Hepatocyte (in vitro differentiated cells): ENCODE measurements around the gene MCMBP. TPM values are rescaled to one million over a fixed set of nuclear protein-coding genes. Genes with fewer than 3 reads are reported as not detected.
A peak's percentile ranks its signal among the peaks of the same experiment; 100 is the strongest.

Source experiments
- DNase-seq: peaks from one replicate; pipeline ENCODE4 v3.0.0-alpha.2; 2016; ENCODE audit warnings: low spot score
- H2AFZ ChIP-seq: fragments of 200-600 bp; sonication (generic); 2 replicates; pipeline ENCODE4 v1.6.0; 2016; ENCODE audit warnings: antibody characterized with exemption, mild to moderate bottlenecking
- H3K27ac ChIP-seq: fragments of 200-600 bp; sonication (generic); 2 replicates; pipeline ENCODE4 v1.5.1; 2016; ENCODE audit warnings: mild to moderate bottlenecking
- H3K27me3 ChIP-seq: fragments of 200-600 bp; sonication (generic); 2 replicates; pipeline ENCODE4 v1.6.1; 2016
- H3K36me3 ChIP-seq: fragments of 200-600 bp; sonication (generic); replicated peaks from 2 replicates; pipeline ENCODE4 v1.5.1; 2016; ENCODE audit warnings: low read depth; ENCODE audit not compliant: insufficient read depth
- H3K4me1 ChIP-seq: fragments of 200-600 bp; sonication (generic); 2 replicates; pipeline ENCODE4 v1.5.1; 2016; ENCODE audit warnings: mild to moderate bottlenecking, moderate library complexity; ENCODE audit not compliant: insufficient read depth
- H3K4me2 ChIP-seq: fragments of 200-600 bp; sonication (generic); 2 replicates; pipeline ENCODE4 v1.6.0; 2016
- H3K4me3 ChIP-seq: fragments of 200-600 bp; sonication (generic); 2 replicates; pipeline ENCODE4 v1.5.1; 2016; ENCODE audit warnings: mild to moderate bottlenecking
- H3K79me2 ChIP-seq: fragments of 200-600 bp; sonication (generic); 2 replicates; pipeline ENCODE4 v1.6.0; 2017; ENCODE audit warnings: mild to moderate bottlenecking
- H3K9me2 ChIP-seq: fragments of 200-600 bp; sonication (generic); replicated peaks from 2 replicates; pipeline ENCODE4 v1.6.0; 2017; ENCODE audit warnings: mild to moderate bottlenecking; ENCODE audit not compliant: insufficient read depth
- H3K9me3 ChIP-seq: fragments of 200-600 bp; sonication (generic); 2 replicates; pipeline ENCODE4 v1.5.1; 2016; ENCODE audit warnings: low read depth, mild to moderate bottlenecking
- H4K20me1 ChIP-seq: fragments of 200-600 bp; sonication (generic); 2 replicates; pipeline ENCODE4 v1.6.0; 2016; ENCODE audit warnings: mild to moderate bottlenecking; ENCODE audit not compliant: insufficient read depth, poor library complexity, severe bottlenecking
- CTCF ChIP-seq: fragments of 200-600 bp; sonication (generic); IDR thresholded peaks from 2 replicates; pipeline ENCODE4 v1.5.1; 2016; ENCODE audit warnings: antibody characterized with exemption, mild to moderate bottlenecking; ENCODE audit not compliant: poor library complexity
- EZH2 ChIP-seq: fragments of 200-600 bp; sonication (generic); IDR thresholded peaks from 2 replicates; pipeline ENCODE4 v1.6.1; 2016; ENCODE audit warnings: antibody characterized with exemption, mild to moderate bottlenecking, borderline replicate concordance
- EZH2phosphoT487 ChIP-seq: fragments of 200-600 bp; sonication (generic); IDR thresholded peaks from one replicate; pipeline ENCODE4 v1.6.1; 2018; ENCODE audit warnings: antibody characterized with exemption, mild to moderate bottlenecking, low read depth, moderate library complexity; ENCODE audit not compliant: unreplicated experiment, severe bottlenecking
- WGBS: methylation state at CpG from one replicate; pipeline ENCODE4 v1.1.6; 2016; ENCODE audit warnings: low lambda C conversion rate; ENCODE audit errors: missing lambda C conversion rate; 5-methylcytosine and 5-hydroxymethylcytosine counted together
- polyA plus RNA-seq: library from polyadenylated mRNA; unstranded; fragments of >200 nt; fragmentation: Nextera tagmentation; extraction: Ambion mirVana; gene quantifications from 2 replicates; pipeline ENCODE4 v1.2.1, GENCODE V29; 2016
- total RNA-seq: library from RNA; depleted of rRNA; stranded (reverse); fragments of >200 nt; gene quantifications from 2 replicates; pipeline ENCODE4 v1.2.3, GENCODE V29; 2014

The MCMBP gene
- total and polyA plus RNA-seq, 2 experiments from 2014 or later = 33.8 to 36.1 TPM

GRCh38 chr10:119862524-119862923 lies 10.1 kb downstream of the MCMBP start:
- no peak overlapping the region for H3K27ac ChIP-seq

GRCh38 chr10:119860866-119861607 lies 11.6 kb downstream of the MCMBP start:
- Histone ChIP-seq H3K27me3 (no peaks in the 10 kb centered on the region), H3K27ac (no peak overlapping the region), H3K4me2 (no peak overlapping the region), H2AFZ (no peak overlapping the region), H3K9me2 (no peaks in the 10 kb centered on the region), H3K9me3 (no peaks in the 10 kb centered on the region), H3K4me1 (no peaks in the 10 kb centered on the region), H3K79me2 (peaks cover 87% of the 10 kb centered on the region), H3K4me3 (no peak overlapping the region), H3K36me3 (no peaks in the 10 kb centered on the region), H4K20me1 (peaks cover 15% of the 10 kb centered on the region)
- 85% methylated on average over 7 of the region's 7 CpGs for WGBS
- no peak for TF ChIP-seq EZH2phosphoT487
- TF ChIP-seq EZH2 = no peak
- no peak for TF ChIP-seq CTCF
- no peak for DNase-seq

More at GRCh38 chr10:119862524-119862923, 10.1 kb downstream of the MCMBP start:
- Histone ChIP-seq H3K9me3 (no peaks in the 10 kb centered on the region), H3K36me3 (no peaks in the 10 kb centered on the region), H4K20me1 (peaks cover 17% of the 10 kb centered on the region), H3K27me3 (no peaks in the 10 kb centered on the region), H2AFZ (no peak overlapping the region), H3K9me2 (no peaks in the 10 kb centered on the region), H3K4me1 (no peaks in the 10 kb centered on the region), H3K79me2 (peaks cover 91% of the 10 kb centered on the region), H3K4me2 (no peak overlapping the region), H3K4me3 (no peak overlapping the region)
- TF ChIP-seq EZH2 (no peak), CTCF (no peak), EZH2phosphoT487 (no peak)
- no peak for DNase-seq
- 90% methylated on average over 1 of the region's 1 CpG for WGBS

- 76% methylated on average over 1 of the region's 1 CpG for WGBS
- Histone ChIP-seq H3K27ac (no peak overlapping the region), H3K4me2 (no peak overlapping the region), H2AFZ (no peak overlapping the region), H3K9me2 (no peaks in the 10 kb centered on the region), H3K4me3 (no peak overlapping the region), H3K9me3 (no peaks in the 10 kb centered on the region), H3K79me2 (peaks cover 73% of the 10 kb centered on the region), H3K4me1 (no peaks in the 10 kb centered on the region), H3K36me3 (no peaks in the 10 kb centered on the region), H4K20me1 (peaks cover 15% of the 10 kb centered on the region), H3K27me3 (no peaks in the 10 kb centered on the region)
- TF ChIP-seq EZH2 = no peak
- peak; percentile 66 for TF ChIP-seq CTCF
- TF ChIP-seq EZH2phosphoT487 = no peak
- peak; percentile 62 for DNase-seq
Observed at GRCh38 chr10:119859420-119860258, 13.0 kb downstream of the MCMBP start.
